Testis (tissue), 3 donors: Measurements from ENCODE around the gene UBXN4. TPM values are rescaled to one million over a fixed set of nuclear protein-coding genes. Genes with fewer than 3 reads are reported as not detected.

Experiments used
- DNase-seq: peaks from one replicate; pipeline ENCODE4 v3.0.0-alpha.2; 2019
- H3K27ac ChIP-seq, 2 donors: fragments of 200-600 bp; sonication (generic); one replicate each; pipeline ENCODE4 v1.5.1; 2019
- H3K27me3 ChIP-seq: fragments of 200-600 bp; sonication (generic); one replicate; pipeline ENCODE4 v1.5.1; 2019
- H3K36me3 ChIP-seq: fragments of 200-600 bp; sonication (generic); one replicate; pipeline ENCODE4 v1.5.1; 2017; ENCODE audit warnings: low read depth; ENCODE audit errors: missing control alignments
- H3K4me1 ChIP-seq: fragments of 200-600 bp; sonication (generic); one replicate; pipeline ENCODE4 v1.5.1; 2019
- H3K4me3 ChIP-seq, 2 donors: fragments of 200-600 bp; sonication (generic); one replicate each; pipeline ENCODE4 v1.5.1; 2017 to 2019
- H3K9me3 ChIP-seq: fragments of 200-600 bp; sonication (generic); one replicate; pipeline ENCODE4 v1.5.1; 2017
- CTCF ChIP-seq, 3 experiments: fragments of 450-650 bp in 2 of 3; fragments of 200-600 bp in 1 of 3; sonication (generic) in 1 of 3; IDR thresholded peaks; one replicate each; pipeline ENCODE4 v1.5.1; 2016 to 2019; ENCODE audit warnings: antibody characterized with exemption in 3 of 3, mild to moderate bottlenecking in 2 of 3, moderate library complexity in 1 of 3
- POLR2A ChIP-seq: fragments of 450-650 bp; IDR thresholded peaks from one replicate; pipeline ENCODE4 v1.6.1; 2017; ENCODE audit warnings: antibody characterized with exemption, mild to moderate bottlenecking, moderate library complexity
- WGBS, 2 donors: methylation state at CpG; one replicate each; pipeline ENCODE4 v1.1.5; 2018; 5-methylcytosine and 5-hydroxymethylcytosine counted together
- intact Hi-C: fragments of 100-400 bp; cut with DNase I; formaldehyde crosslinking; loops from one replicate; pipeline ENCODE4 v1.15.1; 2023; ENCODE audit warnings: low total_unique reads
- polyA plus RNA-seq: library from polyadenylated mRNA; stranded (reverse); fragments of 350-450 nt; fragmentation: Illumina TruSeq; extraction: RNeasy Lipid Tissue Mini Kit (QIAGEN cat#74804); gene quantifications from one replicate; pipeline ENCODE4 v1.2.3, GENCODE V29; 2014; ENCODE audit warnings: low read depth, low replicate concordance; ENCODE audit not compliant: insufficient read depth
- total RNA-seq, 2 donors: library from RNA; depleted of rRNA; stranded (reverse); fragments of >200 nt; gene quantifications; one replicate each; pipeline ENCODE4 v1.2.3, GENCODE V29; 2016

UBXN4 gene
- total and polyA plus RNA-seq, 3 donors from 2014 or later, result 60.9 to 94.0 (median 87.7) TPM

GRCh38 chr2:135817466-135817865 is 75.8 kb downstream of the UBXN4 start:
- H3K9me3 ChIP-seq, result no peaks in the 10 kb centered on the region
- intact Hi-C loops, result no loop called here
- TF ChIP-seq POLR2A, result no peak
- no peak for TF ChIP-seq CTCF (IDR thresholded peaks at IDR 0.05)
- WGBS, 2 donors, result 89% methylated on average over 10 to 18 of the region's 18 CpGs
- no peaks in the 10 kb centered on the region for H3K36me3 ChIP-seq
- DNase-seq, result no peak
- no peaks in the 10 kb centered on the region for H3K27me3 ChIP-seq
- H3K4me1 ChIP-seq, result no peaks in the 10 kb centered on the region
- H3K4me3 ChIP-seq, result no peak overlapping the region
- no peak overlapping the region for H3K27ac ChIP-seq

GRCh38 chr2:135817951-135818350 is 76.3 kb downstream of the UBXN4 start:
- H3K4me1 ChIP-seq, result no peaks in the 10 kb centered on the region
- intact Hi-C loops, result no loop called here
- TF ChIP-seq POLR2A (no peak), CTCF (IDR thresholded peaks at IDR 0.05) (no peak)
- no peak overlapping the region for H3K27ac ChIP-seq
- no peaks in the 10 kb centered on the region for H3K27me3 ChIP-seq
- H3K36me3 ChIP-seq, result no peaks in the 10 kb centered on the region
- no peak overlapping the region for H3K4me3 ChIP-seq
- 75 to 78% methylated on average over 4 of the region's 4 CpGs for WGBS, 2 donors
- no peaks in the 10 kb centered on the region for H3K9me3 ChIP-seq
- no peak for DNase-seq

GRCh38 chr2:135818937-135819610 is 77.4 kb downstream of the UBXN4 start:
- TF ChIP-seq POLR2A (no peak), CTCF (IDR thresholded peaks at IDR 0.05) (no peak)
- no peaks in the 10 kb centered on the region for H3K27me3 ChIP-seq
- H3K36me3 ChIP-seq, result no peaks in the 10 kb centered on the region
- no peaks in the 10 kb centered on the region for H3K4me1 ChIP-seq
- no peaks in the 10 kb centered on the region for H3K9me3 ChIP-seq
- intact Hi-C loops, result no loop called here
- 78 to 80% methylated on average over 8 of the region's 8 CpGs for WGBS, 2 donors
- DNase-seq, result no peak
- no peak overlapping the region for H3K27ac ChIP-seq
- no peak overlapping the region for H3K4me3 ChIP-seq

GRCh38 chr2:135820003-135820618 is 78.5 kb downstream of the UBXN4 start:
- TF ChIP-seq POLR2A (no peak), CTCF (IDR thresholded peaks at IDR 0.05) (no peak)
- Histone ChIP-seq H3K36me3 (no peaks in the 10 kb centered on the region), H3K27me3 (no peaks in the 10 kb centered on the region), H3K9me3 (no peaks in the 10 kb centered on the region), H3K4me3 (no peak overlapping the region), H3K27ac (no peak overlapping the region), H3K4me1 (no peaks in the 10 kb centered on the region)
- 64 to 71% methylated on average over 9 of the region's 9 CpGs for WGBS, 2 donors
- no peak for DNase-seq
- intact Hi-C loops, result no loop called here

- DNase-seq, result no peak
- Histone ChIP-seq H3K27ac (no peak overlapping the region), H3K36me3 (no peaks in the 10 kb centered on the region), H3K4me1 (no peaks in the 10 kb centered on the region), H3K4me3 (no peak overlapping the region), H3K27me3 (no peaks in the 10 kb centered on the region), H3K9me3 (no peaks in the 10 kb centered on the region)
- TF ChIP-seq CTCF (IDR thresholded peaks at IDR 0.05), result no peak
- TF ChIP-seq POLR2A, result no peak
- 93 to 95% methylated on average over 2 of the region's 2 CpGs for WGBS, 2 donors
- intact Hi-C loops, result no loop called here
Observed at GRCh38 chr2:135821190-135821589, 79.5 kb downstream of the UBXN4 start.
